ENCODE results near the gene PAXX.

GRCh38 chr9:136972743-136973142 is 19.5 kb upstream of the PAXX start:
- no peak for TF ChIP-seq CTCF (IDR thresholded peaks at IDR 0.05; ENCODE audit: borderline replicate concordance, extremely low read depth, low read length, poor library complexity, severe bottlenecking)
- no peak for TF ChIP-seq EZH2 (IDR thresholded peaks at IDR 0.05; ENCODE audit: borderline replicate concordance, low read depth, low read length, severe bottlenecking)
